Epithelial cell of prostate (primary cell): ENCODE measurements around the gene PPP6R1.
"Not testable (repeated sequence)": the region's sequence is repeated elsewhere in the genome, so short reads cannot be mapped to it uniquely, and the experiment has no call there.

Experiments used
- DNase-seq: peaks from one replicate; pipeline ENCODE4 v3.0.0-alpha.2; 2011; ENCODE audit warnings: low read depth, low spot score
- H3K27ac ChIP-seq: fragments of 450-650 bp; 2 replicates; pipeline ENCODE4 v1.5.1; 2017; ENCODE audit warnings: mild to moderate bottlenecking

The PPP6R1 gene

GRCh38 chr19:55227241-55228014, 31.4 kb downstream of the PPP6R1 start:
- DNase-seq, result no peak

DNA sequence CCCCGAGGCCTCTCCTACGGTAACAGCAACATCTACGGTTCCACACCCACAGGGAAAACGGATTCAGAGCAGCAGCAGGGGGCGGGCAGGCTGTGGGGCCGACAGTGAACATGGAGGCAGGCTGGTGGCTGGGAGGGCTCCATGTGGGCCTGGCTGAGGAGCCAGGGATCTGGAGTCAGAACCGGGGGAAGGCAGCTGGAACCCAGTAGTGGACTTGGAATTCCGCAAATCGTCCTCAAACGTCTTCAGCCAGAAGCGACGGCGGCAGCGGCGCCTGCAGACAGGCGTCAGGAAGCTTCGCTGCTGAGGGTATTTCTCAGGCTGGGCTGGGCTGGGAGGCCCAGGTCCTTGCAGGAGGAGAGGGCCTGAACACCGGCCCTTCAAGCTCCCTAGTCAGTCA, 32.0 kb downstream of the PPP6R1 start:
- DNase-seq, result no peak
- H3K27ac ChIP-seq, result no peak overlapping the region

More at GRCh38 chr19:55227241-55228014, 31.4 kb downstream of the PPP6R1 start:
- no peak overlapping the region for H3K27ac ChIP-seq

DNA sequence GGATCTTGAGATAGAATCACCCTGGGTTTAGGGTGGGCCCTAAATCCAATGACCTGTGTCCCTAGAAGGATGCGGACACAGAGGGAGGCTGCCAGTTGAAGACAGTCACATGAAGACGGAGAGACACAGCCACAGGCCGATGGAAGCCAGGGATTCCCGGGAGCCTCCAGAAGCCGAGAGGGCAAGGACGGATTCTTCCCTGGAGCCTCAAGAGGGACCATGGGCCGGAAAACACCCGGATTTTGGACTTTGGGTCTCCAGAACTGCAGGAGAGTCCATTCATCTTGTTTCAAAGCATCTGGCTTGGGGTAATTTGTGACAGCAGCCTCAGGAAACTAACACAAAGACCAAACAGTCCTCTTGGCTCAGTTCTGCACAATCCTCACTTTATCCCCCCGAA, 32.5 kb downstream of the PPP6R1 start:
- no peak for DNase-seq
- no peak overlapping the region for H3K27ac ChIP-seq

GRCh38 chr19:55225415-55225958, 33.3 kb downstream of the PPP6R1 start:
- H3K27ac ChIP-seq, result no peak overlapping the region
- DNase-seq, result no peak

- DNase-seq, H3K27ac ChIP-seq: not testable (repeated sequence)
Observed at GRCh38 chr19:55224679-55225414, 34.0 kb downstream of the PPP6R1 start.

GRCh38 chr19:55224038-55224665, 34.7 kb downstream of the PPP6R1 start:
- no peak for DNase-seq
- no peak overlapping the region for H3K27ac ChIP-seq

DNA sequence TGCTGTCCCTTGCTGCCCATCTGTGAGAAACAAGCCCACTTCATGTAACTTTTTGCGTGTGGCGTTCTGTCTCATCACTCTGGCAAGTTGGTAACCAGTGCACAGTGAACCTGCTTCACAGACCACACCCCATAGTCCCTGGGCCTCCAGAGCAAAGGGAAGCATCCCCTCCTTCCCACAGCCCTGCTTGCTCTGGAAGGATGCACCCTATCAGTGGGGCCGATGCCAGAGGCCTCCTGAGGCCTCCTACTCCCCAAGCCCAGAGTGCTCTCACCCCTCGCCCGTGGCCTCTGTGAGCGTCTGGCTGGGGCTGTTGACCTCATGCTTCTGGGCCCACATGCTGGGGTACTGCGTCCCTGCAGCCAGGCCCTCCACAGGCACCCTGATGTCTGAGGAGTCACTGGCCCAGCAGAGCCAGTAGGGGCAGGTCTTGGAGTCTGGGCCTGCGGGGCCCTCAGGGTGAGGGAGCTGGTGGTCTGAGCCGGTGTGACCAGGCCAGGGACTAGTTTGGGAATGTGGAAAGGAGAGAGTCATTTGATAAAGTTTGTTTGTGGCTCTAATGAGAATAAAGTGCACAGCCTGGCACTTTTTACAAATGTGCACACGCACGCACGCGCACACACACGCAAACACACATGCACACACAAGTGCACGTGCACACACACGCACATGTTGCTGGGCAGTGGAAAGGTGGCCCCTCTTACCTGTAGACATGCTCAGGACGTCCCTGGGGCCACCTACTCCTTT, 35.4 kb downstream of the PPP6R1 start:
- no peak overlapping the region for H3K27ac ChIP-seq
- DNase-seq, result no peak

- DNase-seq, result no peak
- no peak overlapping the region for H3K27ac ChIP-seq
Observed at GRCh38 chr19:55220525-55220924, 38.3 kb downstream of the PPP6R1 start.

- DNase-seq, result peak; percentile 99
- H3K27ac ChIP-seq, result peak overlapping the region; percentile 89
Observed at GRCh38 chr19:55216461-55217198, 42.2 kb downstream of the PPP6R1 start.

DNA sequence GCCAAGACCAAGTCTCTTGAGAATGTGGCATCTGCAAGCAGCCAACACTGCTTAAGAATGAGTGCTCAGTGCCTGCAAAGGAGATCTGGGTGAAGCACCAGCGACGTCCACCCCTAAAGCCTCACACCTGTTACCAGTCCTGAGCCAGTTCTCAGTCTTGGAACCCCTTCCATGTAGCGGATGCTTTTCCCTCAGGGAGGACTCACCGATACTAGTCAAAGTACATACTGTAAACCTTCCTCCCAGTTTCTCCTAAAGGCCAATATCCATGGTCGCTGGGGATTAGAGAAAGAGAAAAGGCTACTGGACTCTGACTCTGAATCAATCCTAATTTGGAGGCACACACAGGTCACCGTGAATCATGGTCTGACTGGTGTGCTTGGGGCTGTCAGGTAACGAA, 45.3 kb downstream of the PPP6R1 start:
- no peak for DNase-seq
- H3K27ac ChIP-seq, result no peak overlapping the region

GRCh38 chr19:55212447-55212846, 46.4 kb downstream of the PPP6R1 start:
- H3K27ac ChIP-seq, result no peak overlapping the region
- no peak for DNase-seq

- H3K27ac ChIP-seq, result peak overlapping the region; percentile 67
- DNase-seq, result peak; percentile 91
Observed at GRCh38 chr19:55209693-55210472, 48.9 kb downstream of the PPP6R1 start.

GRCh38 chr19:55208880-55209692, 49.7 kb downstream of the PPP6R1 start, which contains the start of gene PTPRH:
TSS of gene PTPRH (minus strand) at chr19:55209501. CDS start at chr19:55209433, 68 bp downstream.
- peak within 1 kb of the TSS; percentile 67 for H3K27ac ChIP-seq
- no peak for DNase-seq

GRCh38 chr19:55206664-55207500, 51.9 kb downstream of the PPP6R1 start:
- DNase-seq, result peak; percentile 40
- peak overlapping the region; percentile 28 for H3K27ac ChIP-seq

DNA sequence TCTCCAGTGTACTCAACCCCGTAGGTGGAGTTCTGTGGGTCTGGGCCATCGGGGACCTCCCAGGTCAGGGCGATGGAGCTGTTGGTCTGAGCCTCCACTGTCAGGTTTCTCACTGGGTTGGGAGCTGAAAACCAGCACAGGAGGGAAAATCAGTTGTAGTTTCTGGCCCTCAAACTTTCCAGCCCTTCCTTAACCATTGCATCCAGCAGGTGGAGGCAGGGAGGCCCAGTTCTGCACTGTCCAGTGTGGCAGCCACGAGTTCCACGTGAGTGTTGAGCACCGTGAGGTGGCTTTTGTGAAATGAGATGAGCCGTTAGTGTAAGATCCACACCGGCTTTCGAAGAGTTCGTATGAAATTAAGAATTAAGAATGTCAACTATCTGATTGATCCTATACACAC, 56.6 kb downstream of the PPP6R1 start:
- not testable (repeated sequence) for DNase-seq

GRCh38 chr19:55199620-55200204, 59.1 kb downstream of the PPP6R1 start:
- DNase-seq, result no peak
- no peak overlapping the region for H3K27ac ChIP-seq

More for the DNA sequence above, 56.6 kb downstream of the PPP6R1 start:
- H3K27ac ChIP-seq, result not testable (repeated sequence)
